Stimulated activated CD4-positive, alpha-beta T cell treated with anti-CD3 and anti-CD28 coated beads, Interleukin-1b, Interleukin-23, amount 100 ng/mL, for 4 hours (primary cell): ENCODE data around the gene ACD.
"Not testable (repeated sequence)": the region's sequence is repeated elsewhere in the genome, so short reads cannot be mapped to it uniquely, and the experiment has no call there.

Source experiments
- DNase-seq, 2 donors: peaks; one replicate each; pipeline ENCODE4 v3.0.0-alpha.2; 2020; ENCODE audit warnings: low read depth in 2 of 2

The ACD gene

GRCh38 chr16:67659675-67660563 lies at the start of gene ACD:
TSS of gene ACD (minus strand) at chr16:67660260. CDS start at chr16:67660220, 40 bp downstream.
- DNase-seq = peak; percentile 95 to 96

- DNase-seq = no peak
Measured at GRCh38 chr16:67709050-67709449, 49.0 kb upstream of the ACD start.

GRCh38 chr16:67708368-67708771 lies 48.3 kb upstream of the ACD start:
- no peak for DNase-seq

- DNase-seq = no peak
Measured at GRCh38 chr16:67707790-67708189, 47.7 kb upstream of the ACD start.

DNA sequence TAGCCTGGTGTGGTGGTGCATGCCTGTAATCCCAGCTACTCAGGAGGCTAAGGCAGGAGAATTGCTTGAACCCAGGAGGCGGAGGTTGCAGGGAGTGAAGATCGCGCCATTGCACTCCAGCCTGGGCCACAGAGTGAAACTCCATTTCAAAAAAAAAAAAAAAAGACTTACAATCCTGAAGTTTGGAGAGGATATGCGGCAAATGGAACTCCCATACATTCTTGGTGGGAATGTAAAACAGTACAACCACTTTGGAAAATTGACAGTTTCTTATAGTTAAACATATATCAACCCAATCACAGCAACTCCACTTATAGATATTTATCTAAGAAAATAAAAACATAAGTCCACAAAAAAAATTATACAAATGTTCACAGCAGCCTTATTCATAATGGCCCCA lies 47.1 kb upstream of the ACD start:
- no peak for DNase-seq

DNA sequence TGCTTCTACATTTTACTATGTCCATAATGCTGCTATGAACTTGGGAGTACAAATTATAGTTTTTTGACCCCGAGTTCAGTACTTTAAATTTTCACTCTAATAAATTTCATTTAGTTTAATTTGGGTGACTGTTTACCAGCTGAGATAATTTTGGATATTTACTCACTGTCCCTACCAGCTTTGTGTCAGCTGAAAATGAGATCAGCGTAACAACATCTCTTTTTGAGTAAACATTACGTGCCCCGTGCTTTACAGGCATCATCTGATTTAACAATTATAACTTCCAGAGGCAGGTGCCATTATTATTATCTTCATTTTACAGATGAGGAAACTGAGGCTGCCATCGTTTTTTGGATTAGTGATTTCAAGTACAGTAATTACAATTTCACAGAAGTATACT lies 44.0 kb upstream of the ACD start:
- no peak for DNase-seq

GRCh38 chr16:67703626-67704025 lies 43.6 kb upstream of the ACD start:
- no peak for DNase-seq

DNA sequence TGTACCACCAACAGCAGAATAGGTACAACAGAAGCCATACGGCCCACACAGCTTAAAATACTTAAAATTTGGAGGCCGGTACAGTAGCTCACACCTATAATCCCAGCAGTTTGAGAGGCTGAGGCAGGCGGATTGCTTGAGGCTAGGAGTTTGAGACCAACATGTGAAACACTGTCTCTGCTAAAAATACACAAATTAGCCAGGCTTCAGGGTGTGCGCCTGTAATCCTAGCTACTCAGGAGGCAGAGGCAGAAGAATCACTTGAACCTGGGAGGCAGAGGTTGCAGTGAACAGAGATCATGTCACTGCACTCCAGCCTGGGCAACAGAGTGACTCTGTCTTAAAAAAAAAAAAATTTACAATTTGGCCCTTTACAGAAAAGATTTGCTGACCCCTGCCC lies 42.1 kb upstream of the ACD start:
- no peak for DNase-seq

- DNase-seq = no peak
Measured at GRCh38 chr16:67701420-67701819, 41.4 kb upstream of the ACD start.

GRCh38 chr16:67699265-67699664 lies 39.2 kb upstream of the ACD start:
- no peak for DNase-seq

GRCh38 chr16:67697422-67698185 lies 37.5 kb upstream of the ACD start:
- DNase-seq = no peak

- DNase-seq = no peak
Measured at GRCh38 chr16:67694611-67695010, 34.6 kb upstream of the ACD start.

DNA sequence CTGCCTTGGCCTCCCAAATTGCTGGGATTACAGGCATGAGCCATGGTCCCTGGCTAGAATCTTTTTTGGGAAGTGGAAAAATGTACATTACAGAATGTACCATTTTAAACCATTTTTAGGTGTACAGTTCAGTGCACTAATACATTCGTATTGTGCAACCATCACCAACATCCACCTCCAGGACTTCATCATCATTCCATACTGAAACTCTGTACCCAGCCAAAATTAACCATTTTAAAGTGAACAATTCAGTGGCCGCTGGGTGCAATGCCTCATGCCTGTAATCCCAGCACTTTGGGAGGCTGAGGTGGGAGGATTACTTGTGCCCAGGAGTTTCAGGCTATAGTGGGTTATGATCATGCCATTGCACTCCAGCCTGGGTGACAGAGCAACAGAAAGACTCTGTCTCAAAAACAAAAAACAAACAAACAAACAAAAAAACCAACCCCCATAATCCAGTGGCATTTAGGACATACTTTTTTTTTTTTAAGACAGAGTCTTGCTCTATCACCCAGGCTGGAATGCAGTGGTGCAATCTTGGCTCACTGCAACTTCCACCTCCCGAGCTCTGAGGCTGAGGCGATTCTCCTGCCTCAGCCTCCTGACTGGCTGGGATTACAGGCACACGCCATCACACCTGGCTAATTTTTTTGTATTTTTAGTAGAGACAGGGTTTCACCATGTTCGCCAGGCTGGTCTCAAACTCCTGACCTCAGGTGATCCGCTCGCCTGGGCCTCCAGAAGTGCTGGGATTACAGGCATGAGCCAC lies 33.6 kb upstream of the ACD start:
- not testable (repeated sequence) for DNase-seq

DNA sequence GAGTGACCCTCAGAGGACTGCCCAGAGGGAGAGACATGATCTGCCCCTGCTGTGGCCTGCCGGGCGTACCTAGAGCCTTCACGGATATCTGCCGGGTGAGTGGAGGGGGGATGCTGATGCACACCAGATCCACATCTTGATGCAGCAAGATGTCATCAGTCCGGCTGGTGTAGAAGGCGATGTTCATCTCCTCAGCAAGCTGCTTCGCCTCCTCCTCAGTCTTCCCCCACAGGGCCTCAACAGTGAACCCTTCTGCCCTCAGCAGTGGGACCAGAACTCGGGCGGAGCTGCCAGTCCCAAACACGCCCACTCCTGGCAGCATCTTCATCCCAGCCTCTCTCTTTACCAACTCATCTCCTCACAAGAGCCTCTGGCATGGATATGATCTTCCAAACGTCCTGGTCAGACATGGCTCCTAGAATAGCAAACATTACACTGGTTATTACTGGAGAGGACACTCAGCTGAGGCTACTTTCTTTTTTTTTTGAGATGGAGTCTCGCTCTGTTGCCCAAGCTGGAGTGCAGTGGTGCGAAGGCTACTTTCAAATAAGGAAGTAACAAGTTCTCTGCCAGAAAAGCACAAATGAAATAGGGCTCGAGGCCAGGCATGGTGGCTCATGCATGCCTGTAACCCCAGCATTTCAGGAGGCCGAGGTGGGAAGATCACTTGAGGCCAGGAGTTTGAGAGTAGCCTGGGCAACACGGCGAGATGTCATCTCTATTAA lies 25.5 kb upstream of the ACD start:
- no peak for DNase-seq

DNA sequence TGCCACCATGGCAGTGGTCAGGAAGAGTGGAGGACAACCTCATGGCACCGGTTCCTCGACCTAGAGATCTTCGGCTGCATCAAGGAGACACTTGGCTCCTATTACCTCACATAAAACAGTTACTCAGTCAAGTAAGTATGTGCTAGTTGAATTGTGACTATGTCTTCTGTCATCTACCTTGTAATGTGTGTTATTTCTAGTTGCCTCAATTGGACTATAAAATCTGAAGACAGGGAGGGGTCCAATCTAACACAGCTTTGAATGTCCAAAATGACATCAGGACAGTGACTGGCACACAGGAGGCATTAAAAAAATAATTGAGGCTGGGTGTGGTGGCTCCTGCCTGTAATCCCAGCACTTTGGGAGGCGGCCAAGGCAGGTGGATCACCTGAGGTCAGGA lies 23.7 kb upstream of the ACD start:
- no peak for DNase-seq

- DNase-seq = no peak
Measured at GRCh38 chr16:67679935-67680897, 20.2 kb upstream of the ACD start.

DNA sequence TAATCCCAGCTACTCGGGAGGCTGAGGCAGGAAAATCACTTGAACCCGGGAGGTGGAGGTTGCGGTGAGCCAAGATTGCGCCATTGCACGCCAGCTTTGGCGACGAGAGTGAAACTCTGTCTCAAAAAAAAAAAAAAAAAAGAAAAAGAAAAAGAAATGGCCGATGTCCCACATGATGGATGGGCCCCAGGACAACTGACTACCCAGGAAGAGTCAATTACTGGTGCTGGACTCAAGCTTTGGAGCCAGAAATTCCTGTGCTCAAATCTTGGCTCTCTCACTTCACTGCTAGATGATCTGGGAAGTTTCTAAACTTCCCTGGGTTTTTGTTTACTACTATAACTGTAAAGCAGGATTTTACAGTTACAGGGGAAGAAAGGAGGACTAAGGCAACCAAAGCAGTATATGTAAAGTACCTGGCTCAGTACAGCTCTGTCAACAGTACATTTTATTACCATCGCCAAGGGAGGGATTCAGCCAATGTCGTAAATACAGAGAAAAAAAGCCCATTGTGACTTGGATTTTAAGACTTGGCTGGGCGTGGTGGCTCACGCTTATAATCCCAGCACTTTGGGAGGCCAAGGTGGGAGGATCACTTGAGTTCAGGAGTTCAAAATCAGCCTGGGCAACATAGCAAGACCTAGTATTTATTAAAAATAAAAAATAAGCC lies 18.4 kb upstream of the ACD start:
- DNase-seq = no peak

DNA sequence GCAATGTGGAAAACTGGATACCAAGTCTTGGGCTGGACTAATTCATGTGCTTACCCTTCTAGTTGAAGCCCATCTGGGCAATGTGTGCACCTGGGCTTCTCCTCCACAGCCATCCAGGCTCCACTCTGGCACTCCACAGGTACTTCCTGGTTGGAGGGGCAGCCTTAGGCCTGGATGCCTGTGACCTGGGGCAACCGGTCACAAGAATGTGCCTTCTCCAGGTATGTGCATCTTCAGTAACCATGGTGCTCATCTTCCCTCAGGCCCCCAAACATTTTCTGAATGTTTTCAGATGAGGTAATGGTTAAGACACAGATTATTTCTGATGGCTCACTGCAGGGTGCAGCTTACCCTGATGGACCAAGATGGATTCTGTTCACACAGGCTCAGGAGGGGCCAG lies 17.7 kb upstream of the ACD start:
- DNase-seq = no peak

DNA sequence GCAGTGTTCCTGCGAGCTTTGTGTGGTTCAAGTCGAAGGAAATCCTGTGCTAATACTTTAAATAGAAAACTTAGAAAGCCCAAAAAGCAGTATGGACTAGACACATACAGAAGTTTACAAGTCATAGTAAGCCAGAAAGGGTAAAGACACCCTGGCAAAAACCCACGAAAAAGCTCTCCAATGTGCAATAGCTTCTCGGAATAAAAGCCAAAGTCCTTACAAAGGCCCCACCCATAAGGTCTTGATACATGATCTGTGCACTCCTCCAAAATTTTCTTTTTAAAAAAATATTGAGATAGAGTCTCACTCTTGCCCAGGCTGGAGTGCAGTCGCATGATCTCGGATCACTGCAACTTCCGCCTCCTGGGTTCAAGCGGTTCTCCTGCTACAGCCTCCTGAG lies 16.9 kb upstream of the ACD start:
- no peak for DNase-seq

GRCh38 chr16:67676516-67676915 lies 16.5 kb upstream of the ACD start:
- no peak for DNase-seq
